Neural cell (in vitro differentiated cells): ENCODE results near the gene SLC26A4. TPM values are rescaled to one million over a fixed set of nuclear protein-coding genes. Genes with fewer than 3 reads are reported as not detected.

Experiments used
- H2AFZ ChIP-seq: fragments of 200-600, 300-800 bp; sonication (generic), shearing (Covaris generic); 2 replicates; pipeline ENCODE4 v1.6.0; 2014; ENCODE audit warnings: low read depth, mild to moderate bottlenecking, antibody characterized with exemption, low read length, moderate library complexity
- H3F3A ChIP-seq: fragments of 200-600 bp; shearing (Covaris generic); 2 replicates; pipeline ENCODE4 v1.6.1; 2016; ENCODE audit warnings: mild to moderate bottlenecking, moderate library complexity, mixed read lengths, antibody characterized with exemption, low read length; ENCODE audit not compliant: insufficient read depth, poor library complexity, severe bottlenecking
- H3K27ac ChIP-seq: fragments of 200-600, 300-800 bp; sonication (generic), shearing (Covaris generic); 2 replicates; pipeline ENCODE4 v1.5.1; 2014; ENCODE audit warnings: mild to moderate bottlenecking, low read length, moderate library complexity
- H3K27me3 ChIP-seq: fragments of 300-800, 200-600 bp; sonication (generic), shearing (Covaris generic); 2 replicates; pipeline ENCODE4 v1.6.0; 2014; ENCODE audit warnings: mild to moderate bottlenecking, low read depth, low read length, moderate library complexity; ENCODE audit not compliant: insufficient read depth
- H3K36me3 ChIP-seq: fragments of 300-800, 200-600 bp; sonication (generic), shearing (Covaris generic); 2 replicates; pipeline ENCODE4 v1.5.1; 2014; ENCODE audit warnings: mild to moderate bottlenecking, antibody characterized with exemption, low read length, moderate library complexity; ENCODE audit not compliant: insufficient read depth
- H3K4me2 ChIP-seq: fragments of 300-800, 200-600 bp; sonication (generic), shearing (Covaris generic); 2 replicates; pipeline ENCODE4 v1.6.0; 2014; ENCODE audit warnings: mild to moderate bottlenecking, low read length
- H3K4me3 ChIP-seq: fragments of 300-800, 200-600 bp; sonication (generic), shearing (Covaris generic); 2 replicates; pipeline ENCODE4 v1.5.1; 2014; ENCODE audit warnings: mild to moderate bottlenecking, low read length, moderate library complexity
- H3K79me2 ChIP-seq: fragments of 200-600 bp; shearing (Covaris generic); replicated peaks from 2 replicates; pipeline ENCODE4 v1.6.0; 2014; ENCODE audit warnings: mild to moderate bottlenecking, low read length, moderate library complexity; ENCODE audit not compliant: insufficient read depth
- H3K9ac ChIP-seq: fragments of 300-800, 200-600 bp; sonication (generic), shearing (Covaris generic); 2 replicates; pipeline ENCODE4 v1.6.1; 2016; ENCODE audit warnings: mild to moderate bottlenecking, low read length, mixed read lengths
- H3K9me2 ChIP-seq: fragments of 200-600 bp; shearing (Covaris generic); 2 replicates; pipeline ENCODE4 v1.6.1; 2016; ENCODE audit warnings: mild to moderate bottlenecking, low read length, mixed read lengths; ENCODE audit not compliant: insufficient read depth
- H3K9me3 ChIP-seq: fragments of 200-600, 300-800 bp; sonication (generic), shearing (Covaris generic); 2 replicates; pipeline ENCODE4 v1.6.1; 2016; ENCODE audit warnings: mild to moderate bottlenecking, mixed run types, low read length, moderate library complexity, mixed read lengths
- H4K20me1 ChIP-seq: fragments of 200-600 bp; shearing (Covaris generic); 2 replicates; pipeline ENCODE4 v1.6.1; 2016; ENCODE audit warnings: mild to moderate bottlenecking, mixed run types; ENCODE audit not compliant: insufficient read depth
- CTCF ChIP-seq: fragments of 450-650 bp; IDR thresholded peaks from 2 replicates; pipeline ENCODE4 v1.5.1; 2014; ENCODE audit warnings: antibody characterized with exemption, mild to moderate bottlenecking, moderate library complexity; ENCODE audit not compliant: poor library complexity, severe bottlenecking
- EP300 ChIP-seq: fragments of 450-650 bp; conservative IDR thresholded peaks from 2 replicates; pipeline ENCODE4 v1.6.1; 2014; ENCODE audit warnings: antibody characterized with exemption, mild to moderate bottlenecking, moderate library complexity; ENCODE audit not compliant: poor library complexity, severe bottlenecking
- EZH2 ChIP-seq: fragments of 200-600, 300-800 bp; shearing (Covaris generic), sonication (generic); IDR thresholded peaks from 2 replicates; pipeline ENCODE4 v1.6.1; 2014; ENCODE audit warnings: antibody characterized with exemption, low read length, borderline replicate concordance, mild to moderate bottlenecking; ENCODE audit not compliant: insufficient read depth, poor library complexity, severe bottlenecking
- MXI1 ChIP-seq: fragments of 450-650 bp; conservative IDR thresholded peaks from 2 replicates; pipeline ENCODE4 v1.6.1; 2014; ENCODE audit warnings: antibody characterized with exemption, mild to moderate bottlenecking; ENCODE audit not compliant: poor library complexity, severe bottlenecking
- POLR2AphosphoS5 ChIP-seq: IDR thresholded peaks from 2 replicates; pipeline ENCODE4 v1.6.1; 2012
- RAD21 ChIP-seq: fragments of 450-650 bp; conservative IDR thresholded peaks from 2 replicates; pipeline ENCODE4 v1.6.1; 2014; ENCODE audit warnings: antibody characterized with exemption, mild to moderate bottlenecking, moderate library complexity
- SMC3 ChIP-seq: fragments of 450-650 bp; conservative IDR thresholded peaks from 2 replicates; pipeline ENCODE4 v1.6.1; 2014; ENCODE audit warnings: antibody characterized with exemption, mild to moderate bottlenecking, moderate library complexity; ENCODE audit not compliant: poor library complexity
- TAF1 ChIP-seq: IDR thresholded peaks from 2 replicates; pipeline ENCODE4 v1.6.1; 2012; ENCODE audit warnings: low read depth
- polyA plus RNA-seq: library from polyadenylated mRNA; depleted of rRNA; stranded (reverse); fragments of >200 nt; gene quantifications from 2 replicates; pipeline ENCODE4 v1.2.3, GENCODE V29; 2014
- TF ChIP-seq, protein P1 (sequence below): IDR thresholded peaks from 2 replicates; pipeline ENCODE4 v1.6.1; 2012; ENCODE audit warnings: borderline replicate concordance

SLC26A4 gene
- polyA plus RNA-seq, 1 donor from 2014 or later: not detected

GRCh38 chr7:107690084-107690483, 29.5 kb downstream of the SLC26A4 start:
- no peaks in the 10 kb centered on the region for H3K27me3 ChIP-seq
- H3K36me3 ChIP-seq: no peaks in the 10 kb centered on the region
- no peaks in the 10 kb centered on the region for H3K9me3 ChIP-seq
- H3K4me2 ChIP-seq: no peak overlapping the region
- no peak overlapping the region for H3K4me3 ChIP-seq
- no peak overlapping the region for H2AFZ ChIP-seq
- TF ChIP-seq RAD21 (no peak), MXI1 (no peak), TAF1 (no peak), EZH2 (no peak), CTCF (no peak), POLR2AphosphoS5 (no peak), SMC3 (no peak), EP300 (no peak)
- TF ChIP-seq, protein P1, sequence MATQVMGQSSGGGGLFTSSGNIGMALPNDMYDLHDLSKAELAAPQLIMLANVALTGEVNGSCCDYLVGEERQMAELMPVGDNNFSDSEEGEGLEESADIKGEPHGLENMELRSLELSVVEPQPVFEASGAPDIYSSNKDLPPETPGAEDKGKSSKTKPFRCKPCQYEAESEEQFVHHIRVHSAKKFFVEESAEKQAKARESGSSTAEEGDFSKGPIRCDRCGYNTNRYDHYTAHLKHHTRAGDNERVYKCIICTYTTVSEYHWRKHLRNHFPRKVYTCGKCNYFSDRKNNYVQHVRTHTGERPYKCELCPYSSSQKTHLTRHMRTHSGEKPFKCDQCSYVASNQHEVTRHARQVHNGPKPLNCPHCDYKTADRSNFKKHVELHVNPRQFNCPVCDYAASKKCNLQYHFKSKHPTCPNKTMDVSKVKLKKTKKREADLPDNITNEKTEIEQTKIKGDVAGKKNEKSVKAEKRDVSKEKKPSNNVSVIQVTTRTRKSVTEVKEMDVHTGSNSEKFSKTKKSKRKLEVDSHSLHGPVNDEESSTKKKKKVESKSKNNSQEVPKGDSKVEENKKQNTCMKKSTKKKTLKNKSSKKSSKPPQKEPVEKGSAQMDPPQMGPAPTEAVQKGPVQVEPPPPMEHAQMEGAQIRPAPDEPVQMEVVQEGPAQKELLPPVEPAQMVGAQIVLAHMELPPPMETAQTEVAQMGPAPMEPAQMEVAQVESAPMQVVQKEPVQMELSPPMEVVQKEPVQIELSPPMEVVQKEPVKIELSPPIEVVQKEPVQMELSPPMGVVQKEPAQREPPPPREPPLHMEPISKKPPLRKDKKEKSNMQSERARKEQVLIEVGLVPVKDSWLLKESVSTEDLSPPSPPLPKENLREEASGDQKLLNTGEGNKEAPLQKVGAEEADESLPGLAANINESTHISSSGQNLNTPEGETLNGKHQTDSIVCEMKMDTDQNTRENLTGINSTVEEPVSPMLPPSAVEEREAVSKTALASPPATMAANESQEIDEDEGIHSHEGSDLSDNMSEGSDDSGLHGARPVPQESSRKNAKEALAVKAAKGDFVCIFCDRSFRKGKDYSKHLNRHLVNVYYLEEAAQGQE: no peak
- H4K20me1 ChIP-seq: no peaks in the 10 kb centered on the region
- no peaks in the 10 kb centered on the region for H3K79me2 ChIP-seq
- H3F3A ChIP-seq: no peaks in the 10 kb centered on the region
- H3K27ac ChIP-seq: no peak overlapping the region
- no peak overlapping the region for H3K9ac ChIP-seq
- no peaks in the 10 kb centered on the region for H3K9me2 ChIP-seq

- H3K27me3 ChIP-seq: no peaks in the 10 kb centered on the region
- no peak overlapping the region for H2AFZ ChIP-seq
Measured at GRCh38 chr7:107690611-107691010, 30.0 kb downstream of the SLC26A4 start.

More at GRCh38 chr7:107690611-107691010, 30.0 kb downstream of the SLC26A4 start:
- Histone ChIP-seq H4K20me1 (no peaks in the 10 kb centered on the region), H3K4me3 (no peak overlapping the region), H3K36me3 (no peaks in the 10 kb centered on the region), H3F3A (no peaks in the 10 kb centered on the region), H3K9me3 (no peaks in the 10 kb centered on the region), H3K9ac (no peak overlapping the region), H3K4me2 (no peak overlapping the region), H3K9me2 (no peaks in the 10 kb centered on the region), H3K27ac (no peak overlapping the region), H3K79me2 (no peaks in the 10 kb centered on the region)
- no peak for TF ChIP-seq POLR2AphosphoS5
- TF ChIP-seq TAF1: no peak
- no peak for TF ChIP-seq EP300
- TF ChIP-seq EZH2: no peak
- TF ChIP-seq, protein P1: no peak
- TF ChIP-seq CTCF: no peak
- no peak for TF ChIP-seq RAD21
- TF ChIP-seq SMC3: no peak
- TF ChIP-seq MXI1: no peak
